ENCODE data around the gene CEP192.

Gene CEP192

DNA sequence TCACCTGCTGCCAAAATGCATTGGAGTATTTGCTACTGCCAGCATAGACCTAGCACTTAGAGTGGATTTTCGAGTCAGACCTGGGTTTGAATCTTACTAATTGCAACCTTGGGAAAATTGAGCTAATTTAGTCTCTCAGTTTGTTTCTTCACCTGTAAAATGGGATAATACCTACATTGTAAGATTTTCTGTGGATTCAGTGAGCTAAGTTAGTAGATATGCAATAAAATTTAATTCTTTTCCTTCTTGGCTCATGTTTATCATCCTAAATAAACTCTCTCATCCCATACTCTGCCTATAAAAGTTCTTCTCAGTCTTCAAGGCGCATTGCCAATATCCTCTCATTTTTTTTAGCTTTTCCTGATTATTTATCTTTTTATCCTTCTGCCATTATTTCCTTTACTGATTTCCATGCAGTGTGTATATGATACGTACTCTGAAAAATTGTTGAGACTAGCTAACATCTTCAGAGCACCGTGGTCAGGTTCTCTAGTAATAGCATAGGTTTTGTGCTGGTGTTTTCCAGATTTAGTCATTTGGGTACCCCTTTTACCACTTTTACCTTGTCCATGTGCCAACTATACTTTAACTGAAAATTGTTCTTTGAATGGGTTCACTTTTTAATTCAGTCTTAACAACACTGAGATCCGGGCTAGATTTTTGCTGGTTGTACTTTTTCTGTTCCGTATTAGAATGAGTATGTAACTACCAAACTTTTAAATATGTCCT, 7.3 kb downstream of the CEP192 start:
- ChIA-PET CTCF (interaction anchor here (0.6 to 0.7 kb wide), 3 partner anchors 253 to 670 kb away, joined by 3 to 5 read pairs (median 3); no protein-coding TSS in a partner anchor), POLR2A (interaction anchor here (3.3 kb wide), 1 partner anchor 7 kb away, joined by 28 read pairs; the partner anchor contains the start of gene CEP192)
- H3K4me1 ChIP-seq (ENCODE audit: control insufficient read depth, insufficient read depth, low read length): peaks cover 9% of the 10 kb centered on the region; the same call in 1 of the 2 replicates
- H3K9me3 ChIP-seq (ENCODE audit: control insufficient read depth, insufficient read depth, low read depth, low read length): no peaks in the 10 kb centered on the region
- H3K27ac ChIP-seq (ENCODE audit: extremely low read depth, low read depth, low read length): no peak overlapping the region
- H3K36me3 ChIP-seq (ENCODE audit: control insufficient read depth in 2 of 2, insufficient read depth in 1 of 2, low read length in 2 of 2): peaks cover 22 to 23% of the 10 kb centered on the region in 2 experiments
- TF ChIP-seq ZNF664 (tag by site-specific recombination; IDR thresholded peaks at IDR 0.05) (peak; percentile 59; the same call in 1 of the 2 replicates), KLF9 (tag by site-specific recombination; IDR thresholded peaks at IDR 0.05; ENCODE audit: low read depth) (no peak)
- TF ChIP-seq, protein P1, sequence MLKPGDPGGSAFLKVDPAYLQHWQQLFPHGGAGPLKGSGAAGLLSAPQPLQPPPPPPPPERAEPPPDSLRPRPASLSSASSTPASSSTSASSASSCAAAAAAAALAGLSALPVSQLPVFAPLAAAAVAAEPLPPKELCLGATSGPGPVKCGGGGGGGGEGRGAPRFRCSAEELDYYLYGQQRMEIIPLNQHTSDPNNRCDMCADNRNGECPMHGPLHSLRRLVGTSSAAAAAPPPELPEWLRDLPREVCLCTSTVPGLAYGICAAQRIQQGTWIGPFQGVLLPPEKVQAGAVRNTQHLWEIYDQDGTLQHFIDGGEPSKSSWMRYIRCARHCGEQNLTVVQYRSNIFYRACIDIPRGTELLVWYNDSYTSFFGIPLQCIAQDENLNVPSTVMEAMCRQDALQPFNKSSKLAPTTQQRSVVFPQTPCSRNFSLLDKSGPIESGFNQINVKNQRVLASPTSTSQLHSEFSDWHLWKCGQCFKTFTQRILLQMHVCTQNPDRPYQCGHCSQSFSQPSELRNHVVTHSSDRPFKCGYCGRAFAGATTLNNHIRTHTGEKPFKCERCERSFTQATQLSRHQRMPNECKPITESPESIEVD (tag by site-specific recombination; IDR thresholded peaks at IDR 0.05): 0 out of 2 replicates have a peak, but pooled peaks have one; percentile 9
- H3K4me3 ChIP-seq (ENCODE audit: low read depth, low read length): no peak overlapping the region

DNA sequence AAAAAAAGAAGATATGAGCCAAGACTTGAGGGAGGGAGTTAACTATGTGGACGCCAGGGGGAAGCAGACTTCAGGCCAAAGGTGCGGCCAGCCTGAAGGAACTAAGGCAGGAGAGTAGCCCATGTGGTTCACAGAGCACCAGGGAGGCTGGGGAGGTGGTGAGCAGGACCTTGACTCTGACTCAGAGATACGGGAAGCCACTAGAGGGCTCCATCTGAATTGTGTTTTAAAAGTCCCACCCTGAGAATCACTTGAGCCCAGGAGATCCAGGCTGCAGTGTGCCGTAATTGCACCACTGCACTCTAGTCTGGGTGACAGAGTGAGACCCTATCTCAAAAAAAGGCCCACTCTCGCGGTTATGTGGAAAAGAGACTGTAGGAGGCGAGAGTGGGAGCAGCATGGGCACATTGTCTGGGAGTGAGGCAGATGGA, 12.3 kb downstream of the CEP192 start:
- POLR2A ChIA-PET: interaction anchor here (0.7 to 1.0 kb wide), 2 partner anchors 13 kb away, joined by 6 to 9 read pairs; no protein-coding TSS in a partner anchor
- CTCF ChIA-PET: interaction anchor here (0.6 to 2.9 kb wide), 4 partner anchors 11 to 40 kb away, joined by 3 to 13 read pairs (median 4); no protein-coding TSS in a partner anchor
- no peak overlapping the region for H3K4me3 ChIP-seq (ENCODE audit: low read depth, low read length)
- no peaks in the 10 kb centered on the region for H3K9me3 ChIP-seq (ENCODE audit: control insufficient read depth, insufficient read depth, low read depth, low read length)
- H3K4me1 ChIP-seq (ENCODE audit: control insufficient read depth, insufficient read depth, low read length): no peaks in the 10 kb centered on the region
- H3K36me3 ChIP-seq (ENCODE audit: control insufficient read depth in 2 of 2, insufficient read depth in 1 of 2, low read length in 2 of 2): peaks cover 29 to 53% of the 10 kb centered on the region in 2 experiments
- H3K27ac ChIP-seq (ENCODE audit: extremely low read depth, low read depth, low read length): no peak overlapping the region
- TF ChIP-seq ZNF248 (tag by site-specific recombination; IDR thresholded peaks at IDR 0.05) (no peak), ZNF704 (tag by site-specific recombination; IDR thresholded peaks at IDR 0.05) (no peak), TSHZ1 (tag by site-specific recombination; IDR thresholded peaks at IDR 0.05; ENCODE audit: borderline replicate concordance) (no peak), OSR2 (tag by site-specific recombination; IDR thresholded peaks at IDR 0.05) (no peak), KLF10 (tag by site-specific recombination; IDR thresholded peaks at IDR 0.05) (no peak), ZNF114 (tag by site-specific recombination; IDR thresholded peaks at IDR 0.05) (no peak), ZNF433 (tag by site-specific recombination; IDR thresholded peaks at IDR 0.05; ENCODE audit: low read depth) (no peak), ZNF660 (tag by site-specific recombination; IDR thresholded peaks at IDR 0.05) (0 out of 2 replicates have a peak, but pooled peaks have one; percentile 18), ZNF580 (tag by site-specific recombination; IDR thresholded peaks at IDR 0.05) (no peak), ZNF792 (tag by site-specific recombination; IDR thresholded peaks at IDR 0.05) (no peak), ZNF394 (tag by site-specific recombination; IDR thresholded peaks at IDR 0.05; ENCODE audit: borderline replicate concordance) (no peak), EGR2 (tag by site-specific recombination; IDR thresholded peaks at IDR 0.05; ENCODE audit: low read depth) (no peak), ZNF654 (tag by site-specific recombination; IDR thresholded peaks at IDR 0.05; ENCODE audit: low read depth) (peak; percentile 35; the same call in 1 of the 2 replicates), ZNF76 (tag by site-specific recombination; IDR thresholded peaks at IDR 0.05; ENCODE audit: borderline replicate concordance, low read depth) (no peak), ZNF629 (tag by site-specific recombination; IDR thresholded peaks at IDR 0.05) (no peak), HOXA7 (CRISPR knock-in tag; IDR thresholded peaks at IDR 0.05; ENCODE audit: borderline replicate concordance) (no peak)
- TF ChIP-seq, protein P2, sequence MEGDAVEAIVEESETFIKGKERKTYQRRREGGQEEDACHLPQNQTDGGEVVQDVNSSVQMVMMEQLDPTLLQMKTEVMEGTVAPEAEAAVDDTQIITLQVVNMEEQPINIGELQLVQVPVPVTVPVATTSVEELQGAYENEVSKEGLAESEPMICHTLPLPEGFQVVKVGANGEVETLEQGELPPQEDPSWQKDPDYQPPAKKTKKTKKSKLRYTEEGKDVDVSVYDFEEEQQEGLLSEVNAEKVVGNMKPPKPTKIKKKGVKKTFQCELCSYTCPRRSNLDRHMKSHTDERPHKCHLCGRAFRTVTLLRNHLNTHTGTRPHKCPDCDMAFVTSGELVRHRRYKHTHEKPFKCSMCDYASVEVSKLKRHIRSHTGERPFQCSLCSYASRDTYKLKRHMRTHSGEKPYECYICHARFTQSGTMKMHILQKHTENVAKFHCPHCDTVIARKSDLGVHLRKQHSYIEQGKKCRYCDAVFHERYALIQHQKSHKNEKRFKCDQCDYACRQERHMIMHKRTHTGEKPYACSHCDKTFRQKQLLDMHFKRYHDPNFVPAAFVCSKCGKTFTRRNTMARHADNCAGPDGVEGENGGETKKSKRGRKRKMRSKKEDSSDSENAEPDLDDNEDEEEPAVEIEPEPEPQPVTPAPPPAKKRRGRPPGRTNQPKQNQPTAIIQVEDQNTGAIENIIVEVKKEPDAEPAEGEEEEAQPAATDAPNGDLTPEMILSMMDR (tag by site-specific recombination; IDR thresholded peaks at IDR 0.05): peak; percentile 79
- TF ChIP-seq, protein P3, sequence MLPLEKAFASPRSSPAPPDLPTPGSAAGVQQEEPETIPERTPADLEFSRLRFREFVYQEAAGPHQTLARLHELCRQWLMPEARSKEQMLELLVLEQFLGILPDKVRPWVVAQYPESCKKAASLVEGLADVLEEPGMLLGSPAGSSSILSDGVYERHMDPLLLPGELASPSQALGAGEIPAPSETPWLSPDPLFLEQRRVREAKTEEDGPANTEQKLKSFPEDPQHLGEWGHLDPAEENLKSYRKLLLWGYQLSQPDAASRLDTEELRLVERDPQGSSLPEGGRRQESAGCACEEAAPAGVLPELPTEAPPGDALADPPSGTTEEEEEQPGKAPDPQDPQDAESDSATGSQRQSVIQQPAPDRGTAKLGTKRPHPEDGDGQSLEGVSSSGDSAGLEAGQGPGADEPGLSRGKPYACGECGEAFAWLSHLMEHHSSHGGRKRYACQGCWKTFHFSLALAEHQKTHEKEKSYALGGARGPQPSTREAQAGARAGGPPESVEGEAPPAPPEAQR (tag by site-specific recombination; IDR thresholded peaks at IDR 0.05): no peak
- TF ChIP-seq, protein P4, sequence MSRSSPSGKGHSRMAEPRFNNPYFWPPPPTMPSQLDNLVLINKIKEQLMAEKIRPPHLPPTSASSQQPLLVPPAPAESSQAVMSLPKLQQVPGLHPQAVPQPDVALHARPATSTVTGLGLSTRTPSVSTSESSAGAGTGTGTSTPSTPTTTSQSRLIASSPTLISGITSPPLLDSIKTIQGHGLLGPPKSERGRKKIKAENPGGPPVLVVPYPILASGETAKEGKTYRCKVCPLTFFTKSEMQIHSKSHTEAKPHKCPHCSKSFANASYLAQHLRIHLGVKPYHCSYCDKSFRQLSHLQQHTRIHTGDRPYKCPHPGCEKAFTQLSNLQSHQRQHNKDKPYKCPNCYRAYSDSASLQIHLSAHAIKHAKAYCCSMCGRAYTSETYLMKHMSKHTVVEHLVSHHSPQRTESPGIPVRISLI (tag by site-specific recombination; IDR thresholded peaks at IDR 0.05): no peak
